ENCODE results near the gene ASGR2.
A peak's percentile ranks its signal among the peaks of the same experiment; 100 is the strongest.

Gene ASGR2

DNA sequence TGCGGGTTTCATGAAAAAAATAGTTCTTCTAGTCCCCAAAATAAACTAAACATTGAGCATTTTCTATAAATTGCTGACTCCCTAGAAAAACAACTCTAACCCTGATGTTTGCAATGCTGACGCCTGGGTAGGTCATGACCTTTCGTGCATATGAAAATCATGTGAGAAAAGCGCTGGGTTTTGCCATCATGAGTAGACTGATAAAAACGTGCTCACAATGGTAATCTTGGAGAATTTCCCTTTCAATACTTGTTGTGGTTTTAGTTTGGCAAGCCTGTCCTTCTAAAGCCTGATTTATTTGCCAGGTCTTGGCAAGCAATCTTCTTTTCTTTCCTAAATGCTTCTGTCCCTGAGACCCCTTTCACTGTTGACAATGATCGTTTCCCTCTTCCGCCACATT is 30.5 kb downstream of the ASGR2 start:
- H3K36me3 ChIP-seq (ENCODE audit: control insufficient read depth in 5 of 5, insufficient read depth in 5 of 5, low read length in 5 of 5) = no peaks in the 10 kb centered on the region
- H3K4me3 ChIP-seq (ENCODE audit: low read depth in 1 of 5, low read length in 5 of 5) = no peak overlapping the region
- H3K4me1 ChIP-seq (ENCODE audit: control insufficient read depth in 5 of 5, insufficient read depth in 5 of 5, low read length in 5 of 5) = peaks cover 1 to 32% (median 13%) of the 10 kb centered on the region in 5 donors
- H3K27ac ChIP-seq (ENCODE audit: low read depth, low read length) = no peak overlapping the region
- peaks cover 0 to 6% (median 0%) of the 10 kb centered on the region in 5 donors for H3K27me3 ChIP-seq (ENCODE audit: control insufficient read depth in 5 of 5, insufficient read depth in 4 of 5, low read length in 5 of 5)
- no peak overlapping the region for H3K9ac ChIP-seq (ENCODE audit: low read length in 5 of 5)
- no peaks in the 10 kb centered on the region for H3K9me3 ChIP-seq (ENCODE audit: control insufficient read depth in 5 of 5, low read length in 5 of 5)

GRCh38 chr17:7083592-7083991 is 31.0 kb downstream of the ASGR2 start:
- Histone ChIP-seq H3K9me3 (ENCODE audit: control insufficient read depth in 5 of 5, low read length in 5 of 5) (no peaks in the 10 kb centered on the region), H3K36me3 (ENCODE audit: control insufficient read depth in 5 of 5, insufficient read depth in 5 of 5, low read length in 5 of 5) (no peaks in the 10 kb centered on the region), H3K27ac (ENCODE audit: low read depth, low read length) (no peak overlapping the region), H3K9ac (ENCODE audit: low read length in 5 of 5) (no peak overlapping the region), H3K4me3 (ENCODE audit: low read depth in 1 of 5, low read length in 5 of 5) (no peak overlapping the region), H3K27me3 (ENCODE audit: control insufficient read depth in 5 of 5, insufficient read depth in 4 of 5, low read length in 5 of 5) (peaks cover 0 to 6% (median 0%) of the 10 kb centered on the region in 5 donors), H3K4me1 (ENCODE audit: control insufficient read depth in 5 of 5, insufficient read depth in 5 of 5, low read length in 5 of 5) (peaks cover 1 to 32% (median 13%) of the 10 kb centered on the region in 5 donors)

DNA sequence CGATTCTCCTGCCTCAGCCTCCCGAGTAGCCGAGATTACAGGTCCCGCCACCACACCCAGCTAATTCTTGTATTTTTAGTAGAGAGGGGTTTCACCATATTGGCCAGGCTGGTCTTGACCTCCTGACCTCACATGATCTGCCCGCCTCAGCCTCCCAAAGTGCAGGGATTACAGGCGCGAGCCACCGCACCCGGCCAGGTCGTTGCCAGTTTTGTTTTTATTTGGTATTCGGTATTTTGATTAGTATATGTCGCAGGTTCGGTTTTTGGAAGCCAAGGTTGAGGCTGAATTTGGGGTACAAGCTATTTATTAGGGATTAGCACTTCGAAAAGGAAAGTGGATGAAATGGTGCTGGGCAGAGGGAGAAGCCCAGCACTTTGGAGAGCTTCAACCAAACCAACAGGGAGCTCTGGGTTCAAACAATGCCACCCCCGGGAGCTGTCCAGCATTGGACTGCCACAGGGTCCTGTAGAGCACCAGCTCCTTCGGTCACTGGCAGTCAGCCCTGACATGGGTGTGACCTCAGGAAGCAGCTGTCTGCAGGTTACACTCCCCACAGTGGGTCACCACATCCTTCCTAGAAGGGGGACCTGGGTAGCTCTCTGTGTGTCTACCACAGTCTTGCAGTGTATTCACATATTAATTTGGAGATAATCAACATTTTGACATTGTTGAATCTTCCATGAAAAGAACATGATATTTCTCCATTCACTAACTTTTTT is 33.1 kb downstream of the ASGR2 start:
- Histone ChIP-seq H3K27ac (ENCODE audit: low read depth, low read length) (no peak overlapping the region), H3K9me3 (ENCODE audit: control insufficient read depth in 5 of 5, low read length in 5 of 5) (no peaks in the 10 kb centered on the region), H3K36me3 (ENCODE audit: control insufficient read depth in 5 of 5, insufficient read depth in 5 of 5, low read length in 5 of 5) (no peaks in the 10 kb centered on the region), H3K9ac (ENCODE audit: low read length in 5 of 5) (no peak overlapping the region), H3K27me3 (ENCODE audit: control insufficient read depth in 5 of 5, insufficient read depth in 4 of 5, low read length in 5 of 5) (peaks cover 0 to 7% (median 0%) of the 10 kb centered on the region in 5 donors), H3K4me3 (ENCODE audit: low read depth in 1 of 5, low read length in 5 of 5) (no peak overlapping the region), H3K4me1 (ENCODE audit: control insufficient read depth in 5 of 5, insufficient read depth in 5 of 5, low read length in 5 of 5) (peaks cover 1 to 41% (median 13%) of the 10 kb centered on the region in 5 donors)

DNA sequence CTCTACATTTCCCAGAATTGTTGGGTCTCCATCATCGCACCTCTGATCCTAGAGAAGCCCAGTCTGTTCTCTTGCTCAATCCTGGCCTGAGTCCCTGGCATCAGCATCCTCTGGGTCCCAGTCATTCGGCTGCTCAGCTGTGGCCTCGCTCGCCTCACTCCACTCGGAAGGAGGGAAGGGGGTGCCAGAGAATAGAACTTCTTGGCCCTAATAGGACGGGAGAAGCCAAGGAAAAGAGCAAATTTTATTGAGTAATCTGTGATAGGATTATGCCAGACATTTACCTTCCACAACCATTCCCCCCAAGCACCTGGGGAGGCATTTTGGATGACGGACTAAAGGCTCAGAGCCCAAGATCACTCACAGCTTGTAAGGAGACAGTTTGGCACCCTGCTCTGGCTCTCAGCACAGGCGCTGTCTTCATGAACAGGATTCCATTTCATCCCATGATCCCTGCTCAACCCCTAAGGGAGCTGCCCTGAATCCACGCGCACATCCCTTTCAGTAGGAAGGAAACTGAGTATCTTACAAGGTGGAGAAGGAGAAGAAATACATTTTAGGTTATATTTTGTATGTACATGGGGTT is 34.1 kb downstream of the ASGR2 start:
- no peaks in the 10 kb centered on the region for H3K36me3 ChIP-seq (ENCODE audit: control insufficient read depth in 5 of 5, insufficient read depth in 5 of 5, low read length in 5 of 5)
- peak overlapping the region in 3 of 5 donors; percentile 23 to 51 (median 41) for H3K4me3 ChIP-seq (ENCODE audit: low read depth in 1 of 5, low read length in 5 of 5)
- H3K27me3 ChIP-seq (ENCODE audit: control insufficient read depth in 5 of 5, insufficient read depth in 4 of 5, low read length in 5 of 5) = peaks cover 0 to 8% (median 0%) of the 10 kb centered on the region in 5 donors
- no peaks in the 10 kb centered on the region for H3K9me3 ChIP-seq (ENCODE audit: control insufficient read depth in 5 of 5, low read length in 5 of 5)
- no peak overlapping the region for H3K9ac ChIP-seq (ENCODE audit: low read length in 5 of 5)
- H3K27ac ChIP-seq (ENCODE audit: low read depth, low read length) = peak overlapping the region; percentile 37
- peaks cover 1 to 41% (median 13%) of the 10 kb centered on the region in 5 donors for H3K4me1 ChIP-seq (ENCODE audit: control insufficient read depth in 5 of 5, insufficient read depth in 5 of 5, low read length in 5 of 5)

- no peaks in the 10 kb centered on the region for H3K36me3 ChIP-seq (ENCODE audit: control insufficient read depth in 5 of 5, insufficient read depth in 5 of 5, low read length in 5 of 5)
Observed at GRCh38 chr17:7079581-7080455, 34.8 kb downstream of the ASGR2 start, which contains the start of gene CLEC10A. Gene CLEC10A, minus strand, starts transcription at chr17:7080251. Its CDS starts 1,439 bp downstream, at chr17:7078812.

GRCh38 chr17:7078711-7079110 is 35.9 kb downstream of the ASGR2 start:
- Histone ChIP-seq H3K4me1 (ENCODE audit: control insufficient read depth in 5 of 5, insufficient read depth in 5 of 5, low read length in 5 of 5) (peaks cover 1 to 31% (median 10%) of the 10 kb centered on the region in 5 donors), H3K27me3 (ENCODE audit: control insufficient read depth in 5 of 5, insufficient read depth in 4 of 5, low read length in 5 of 5) (peaks cover 0 to 11% (median 0%) of the 10 kb centered on the region in 5 donors), H3K36me3 (ENCODE audit: control insufficient read depth in 5 of 5, insufficient read depth in 5 of 5, low read length in 5 of 5) (no peaks in the 10 kb centered on the region), H3K27ac (ENCODE audit: low read depth, low read length) (no peak overlapping the region), H3K4me3 (ENCODE audit: low read depth in 1 of 5, low read length in 5 of 5) (peak overlapping the region in 2 of 5 donors; percentile 17 to 32), H3K9ac (ENCODE audit: low read length in 5 of 5) (no peak overlapping the region), H3K9me3 (ENCODE audit: control insufficient read depth in 5 of 5, low read length in 5 of 5) (no peaks in the 10 kb centered on the region)

More at GRCh38 chr17:7079581-7080455, 34.8 kb downstream of the ASGR2 start, which contains the start of gene CLEC10A:
- H3K4me1 ChIP-seq (ENCODE audit: control insufficient read depth in 5 of 5, insufficient read depth in 5 of 5, low read length in 5 of 5) = peaks cover 1 to 41% (median 13%) of the 10 kb centered on the region in 5 donors
- H3K4me3 ChIP-seq (ENCODE audit: low read depth in 1 of 5, low read length in 5 of 5) = peak within 1 kb of the TSS; percentile 23 to 60 (median 41)
- H3K9me3 ChIP-seq (ENCODE audit: control insufficient read depth in 5 of 5, low read length in 5 of 5) = no peaks in the 10 kb centered on the region
- no peak within 1 kb of the TSS for H3K9ac ChIP-seq (ENCODE audit: low read length in 5 of 5)
- peaks cover 0 to 8% (median 0%) of the 10 kb centered on the region in 5 donors for H3K27me3 ChIP-seq (ENCODE audit: control insufficient read depth in 5 of 5, insufficient read depth in 4 of 5, low read length in 5 of 5)
- H3K27ac ChIP-seq (ENCODE audit: low read depth, low read length) = peak within 1 kb of the TSS; percentile 37

DNA sequence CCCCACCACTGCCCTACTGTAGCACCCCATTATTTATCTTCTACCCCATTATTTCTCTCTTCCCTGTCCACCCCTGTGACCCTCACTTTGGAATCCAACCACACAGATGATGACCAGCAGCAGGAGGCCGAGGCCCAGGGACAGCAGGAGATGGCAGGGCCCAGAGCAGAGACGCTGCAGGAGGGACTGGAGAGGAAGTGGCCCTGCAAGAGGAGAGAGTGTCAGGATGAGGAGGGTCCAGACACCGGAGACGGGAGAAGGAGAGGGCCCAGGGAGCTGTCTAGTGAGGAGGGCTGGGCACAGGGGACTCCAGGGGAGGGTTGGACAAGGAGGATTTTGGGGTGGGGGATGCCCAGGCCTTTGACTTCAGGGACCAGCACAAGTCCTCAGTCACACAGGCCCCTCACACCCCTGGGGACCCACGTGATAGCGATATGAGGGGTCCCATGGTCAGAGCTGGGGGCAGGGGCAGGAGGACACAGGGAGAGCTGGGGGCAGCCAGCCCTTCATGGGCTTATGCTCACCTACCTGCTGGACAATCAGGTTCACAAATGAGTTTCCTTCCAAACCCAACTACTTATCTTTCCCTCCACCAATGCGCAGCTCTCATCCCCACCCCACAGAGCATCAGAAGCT is 36.6 kb downstream of the ASGR2 start:
- Histone ChIP-seq H3K4me3 (ENCODE audit: low read depth in 1 of 5, low read length in 5 of 5) (no peak overlapping the region), H3K9ac (ENCODE audit: low read length in 5 of 5) (no peak overlapping the region), H3K27me3 (ENCODE audit: control insufficient read depth in 5 of 5, insufficient read depth in 4 of 5, low read length in 5 of 5) (peaks cover 0 to 8% (median 0%) of the 10 kb centered on the region in 5 donors), H3K4me1 (ENCODE audit: control insufficient read depth in 5 of 5, insufficient read depth in 5 of 5, low read length in 5 of 5) (peaks cover 0 to 27% (median 8%) of the 10 kb centered on the region in 5 donors), H3K9me3 (ENCODE audit: control insufficient read depth in 5 of 5, low read length in 5 of 5) (no peaks in the 10 kb centered on the region), H3K27ac (ENCODE audit: low read depth, low read length) (no peak overlapping the region), H3K36me3 (ENCODE audit: control insufficient read depth in 5 of 5, insufficient read depth in 5 of 5, low read length in 5 of 5) (no peaks in the 10 kb centered on the region)

- Histone ChIP-seq H3K4me3 (ENCODE audit: low read depth in 1 of 5, low read length in 5 of 5) (no peak overlapping the region), H3K9ac (ENCODE audit: low read length in 5 of 5) (no peak overlapping the region), H3K4me1 (ENCODE audit: control insufficient read depth in 5 of 5, insufficient read depth in 5 of 5, low read length in 5 of 5) (peaks cover 0 to 11% (median 2%) of the 10 kb centered on the region in 5 donors), H3K27me3 (ENCODE audit: control insufficient read depth in 5 of 5, insufficient read depth in 4 of 5, low read length in 5 of 5) (peaks cover 0 to 8% (median 0%) of the 10 kb centered on the region in 5 donors), H3K36me3 (ENCODE audit: control insufficient read depth in 5 of 5, insufficient read depth in 5 of 5, low read length in 5 of 5) (no peaks in the 10 kb centered on the region), H3K9me3 (ENCODE audit: control insufficient read depth in 5 of 5, low read length in 5 of 5) (no peaks in the 10 kb centered on the region), H3K27ac (ENCODE audit: low read depth, low read length) (no peak overlapping the region)
Observed at GRCh38 chr17:7074931-7075330, 39.7 kb downstream of the ASGR2 start.

GRCh38 chr17:7072406-7072805 is 42.2 kb downstream of the ASGR2 start:
- peaks cover 2 to 15% (median 8%) of the 10 kb centered on the region in 5 donors for H3K9me3 ChIP-seq (ENCODE audit: control insufficient read depth in 5 of 5, low read length in 5 of 5)
- H3K27ac ChIP-seq (ENCODE audit: low read depth, low read length) = no peak overlapping the region
- no peaks in the 10 kb centered on the region for H3K36me3 ChIP-seq (ENCODE audit: control insufficient read depth in 5 of 5, insufficient read depth in 5 of 5, low read length in 5 of 5)
- no peaks in the 10 kb centered on the region for H3K4me1 ChIP-seq (ENCODE audit: control insufficient read depth in 5 of 5, insufficient read depth in 5 of 5, low read length in 5 of 5)
- no peak overlapping the region for H3K4me3 ChIP-seq (ENCODE audit: low read depth in 1 of 5, low read length in 5 of 5)
- peaks cover 0 to 8% (median 0%) of the 10 kb centered on the region in 5 donors for H3K27me3 ChIP-seq (ENCODE audit: control insufficient read depth in 5 of 5, insufficient read depth in 4 of 5, low read length in 5 of 5)
- H3K9ac ChIP-seq (ENCODE audit: low read length in 5 of 5) = no peak overlapping the region

Measured in subcutaneous abdominal adipose tissue (tissue), 5 donors.